Measurements from ENCODE around the gene REG4.

DNA sequence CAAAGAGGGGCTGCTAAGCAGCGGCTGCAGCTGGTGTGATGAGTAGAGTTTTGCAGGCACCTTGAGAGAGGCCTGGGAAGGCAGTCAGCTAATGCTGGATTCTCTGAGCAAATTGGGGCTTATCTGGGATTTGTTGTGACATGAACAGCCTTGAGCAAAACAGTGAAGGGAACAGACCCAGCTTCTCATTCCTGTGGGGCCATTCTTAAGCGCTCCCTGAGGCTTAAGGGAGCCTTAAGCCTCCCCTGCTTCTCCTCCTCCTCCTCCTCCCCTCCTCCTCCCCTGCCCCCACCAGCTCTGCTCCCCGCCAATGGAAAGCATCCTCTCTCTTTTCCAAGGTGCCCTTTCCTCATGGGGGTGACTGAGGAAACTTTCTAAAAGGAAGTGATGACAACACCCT lies 63.8 kb downstream of the REG4 start:
- TF ChIP-seq, protein P1, sequence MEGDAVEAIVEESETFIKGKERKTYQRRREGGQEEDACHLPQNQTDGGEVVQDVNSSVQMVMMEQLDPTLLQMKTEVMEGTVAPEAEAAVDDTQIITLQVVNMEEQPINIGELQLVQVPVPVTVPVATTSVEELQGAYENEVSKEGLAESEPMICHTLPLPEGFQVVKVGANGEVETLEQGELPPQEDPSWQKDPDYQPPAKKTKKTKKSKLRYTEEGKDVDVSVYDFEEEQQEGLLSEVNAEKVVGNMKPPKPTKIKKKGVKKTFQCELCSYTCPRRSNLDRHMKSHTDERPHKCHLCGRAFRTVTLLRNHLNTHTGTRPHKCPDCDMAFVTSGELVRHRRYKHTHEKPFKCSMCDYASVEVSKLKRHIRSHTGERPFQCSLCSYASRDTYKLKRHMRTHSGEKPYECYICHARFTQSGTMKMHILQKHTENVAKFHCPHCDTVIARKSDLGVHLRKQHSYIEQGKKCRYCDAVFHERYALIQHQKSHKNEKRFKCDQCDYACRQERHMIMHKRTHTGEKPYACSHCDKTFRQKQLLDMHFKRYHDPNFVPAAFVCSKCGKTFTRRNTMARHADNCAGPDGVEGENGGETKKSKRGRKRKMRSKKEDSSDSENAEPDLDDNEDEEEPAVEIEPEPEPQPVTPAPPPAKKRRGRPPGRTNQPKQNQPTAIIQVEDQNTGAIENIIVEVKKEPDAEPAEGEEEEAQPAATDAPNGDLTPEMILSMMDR (conservative IDR thresholded peaks at IDR 0.05 in 1 of 2, IDR thresholded peaks at IDR 0.05 in 1 of 2; ENCODE audit: low read depth in 1 of 2, low read length in 2 of 2), result no peak
- TF ChIP-seq EZH2 (IDR thresholded peaks at IDR 0.05; ENCODE audit: low read length, missing control alignments), result no peak

All from fibroblast of lung (primary cell).